HG02885 (cell line): Measurements from ENCODE around the gene SLAIN2.
"Not testable (repeated sequence)": the region's sequence is repeated elsewhere in the genome, so short reads cannot be mapped to it uniquely, and the experiment has no call there.

Source experiments
- ATAC-seq: cut with Tn5 transposase; IDR thresholded peaks from one replicate; pipeline ENCODE4 v1.9.1; 2021; ENCODE audit warnings: mild to moderate bottlenecking; ENCODE audit not compliant: unreplicated experiment, poor library complexity

The SLAIN2 gene

GRCh38 chr4:48340965-48341775 lies at the start of gene SLAIN2:
SLAIN2 (plus strand) TSS chr4:48341529; CDS start chr4:48341740, 211 bp downstream.
- ATAC-seq = peak; percentile 86

DNA sequence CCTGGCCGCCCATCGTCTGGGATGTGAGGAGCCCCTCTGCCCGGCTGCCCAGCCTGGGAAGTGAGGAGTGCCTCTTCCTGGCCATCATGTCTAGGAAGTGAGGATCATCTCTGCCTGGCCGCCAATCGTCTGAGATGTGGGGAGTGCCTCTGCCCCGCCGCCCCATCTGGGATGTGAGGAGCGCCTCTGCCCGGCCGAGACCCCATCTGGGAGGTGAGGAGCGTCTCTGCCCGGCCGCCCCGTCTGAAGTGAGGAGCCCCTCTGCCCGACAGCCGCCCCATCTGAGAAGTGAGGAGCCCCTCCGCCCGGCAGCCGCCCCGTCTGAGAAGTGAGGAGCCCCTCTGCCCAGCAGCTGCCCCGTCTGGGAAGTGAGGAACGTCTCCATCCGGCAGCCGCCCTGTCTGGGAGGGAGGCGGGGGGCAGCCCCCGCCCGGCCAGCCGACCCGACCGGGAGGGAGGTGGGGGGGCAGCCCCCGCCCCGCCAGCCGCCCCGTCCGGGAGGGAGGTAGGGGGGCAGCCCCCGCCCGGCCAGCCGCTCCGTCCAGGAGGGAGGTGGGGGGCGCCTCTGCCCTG lies 49.0 kb upstream of the SLAIN2 start:
- ATAC-seq = not testable (repeated sequence)

GRCh38 chr4:48295116-48295515 lies 46.2 kb upstream of the SLAIN2 start:
- no peak for ATAC-seq

- peak; percentile 93 for ATAC-seq
Measured at GRCh38 chr4:48296365-48296764, 45.0 kb upstream of the SLAIN2 start.

- ATAC-seq = no peak
Measured at GRCh38 chr4:48297256-48297846, 44.0 kb upstream of the SLAIN2 start.

- no peak for ATAC-seq
Measured at GRCh38 chr4:48299560-48299959, 41.8 kb upstream of the SLAIN2 start.

GRCh38 chr4:48300004-48300403 lies 41.3 kb upstream of the SLAIN2 start:
- no peak for ATAC-seq

- ATAC-seq = no peak
Measured at GRCh38 chr4:48305508-48305907, 35.8 kb upstream of the SLAIN2 start.

GRCh38 chr4:48307528-48307927 lies 33.8 kb upstream of the SLAIN2 start:
- no peak for ATAC-seq

GRCh38 chr4:48308901-48309300 lies 32.4 kb upstream of the SLAIN2 start:
- ATAC-seq = no peak

GRCh38 chr4:48311896-48312295 lies 29.4 kb upstream of the SLAIN2 start:
- no peak for ATAC-seq

DNA sequence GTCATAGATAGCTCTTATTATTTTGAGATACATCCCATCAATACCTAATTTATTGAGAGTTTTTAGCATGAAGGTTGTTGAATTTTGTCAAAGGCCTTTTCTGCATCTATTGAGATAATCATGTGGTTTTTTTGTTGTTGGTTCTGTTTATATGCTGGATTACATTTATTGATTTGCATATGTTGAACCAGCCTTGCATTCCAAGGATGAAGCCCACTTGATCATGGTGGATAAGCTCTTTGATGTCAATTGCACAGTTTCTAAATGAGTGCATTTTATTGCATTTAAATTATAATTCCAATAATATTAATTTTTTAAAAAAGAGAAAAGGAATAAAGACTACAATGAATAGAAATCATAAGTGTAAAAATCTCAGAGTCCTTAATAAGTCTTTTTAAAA lies 26.6 kb upstream of the SLAIN2 start:
- not testable (repeated sequence) for ATAC-seq

GRCh38 chr4:48315728-48316630 lies 25.4 kb upstream of the SLAIN2 start:
- ATAC-seq = peak; percentile 91

DNA sequence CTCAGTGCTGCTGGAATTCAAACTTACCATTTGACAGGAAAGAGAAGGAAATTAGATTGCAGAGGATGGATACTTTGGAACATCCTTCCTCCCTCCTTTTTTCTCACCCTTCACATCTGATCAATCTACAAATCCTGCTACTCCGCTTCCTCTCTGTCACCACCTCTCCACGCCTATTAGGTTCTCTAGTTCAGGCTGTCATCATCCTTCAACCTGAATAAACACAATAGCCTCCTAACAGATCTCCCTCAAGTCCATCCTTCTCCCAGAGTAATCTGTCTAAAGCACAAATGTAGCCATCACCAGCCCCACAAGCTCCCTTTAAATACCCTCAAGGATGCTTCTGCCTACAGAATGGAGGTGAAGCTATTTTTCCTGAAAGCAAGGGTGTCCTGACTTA lies 20.0 kb upstream of the SLAIN2 start:
- ATAC-seq = no peak

DNA sequence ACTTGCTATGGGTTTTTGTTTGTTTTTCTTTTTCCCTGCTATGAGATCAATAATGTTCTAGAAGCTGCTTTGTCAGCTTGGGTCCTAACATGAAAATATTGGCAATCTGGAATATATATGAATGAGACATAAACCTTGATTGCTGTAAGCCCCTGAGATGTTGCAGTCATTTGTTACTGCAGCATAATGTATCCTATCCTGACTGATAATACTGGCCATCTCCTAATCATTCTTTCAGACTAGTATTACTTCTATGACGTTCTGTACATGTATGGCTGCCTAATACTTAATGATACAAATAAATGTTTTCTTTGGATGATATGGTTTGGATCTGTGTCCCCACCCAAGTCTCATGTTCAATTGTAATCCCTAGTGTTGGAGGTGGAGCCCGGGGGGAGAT lies 19.3 kb upstream of the SLAIN2 start:
- ATAC-seq = no peak

DNA sequence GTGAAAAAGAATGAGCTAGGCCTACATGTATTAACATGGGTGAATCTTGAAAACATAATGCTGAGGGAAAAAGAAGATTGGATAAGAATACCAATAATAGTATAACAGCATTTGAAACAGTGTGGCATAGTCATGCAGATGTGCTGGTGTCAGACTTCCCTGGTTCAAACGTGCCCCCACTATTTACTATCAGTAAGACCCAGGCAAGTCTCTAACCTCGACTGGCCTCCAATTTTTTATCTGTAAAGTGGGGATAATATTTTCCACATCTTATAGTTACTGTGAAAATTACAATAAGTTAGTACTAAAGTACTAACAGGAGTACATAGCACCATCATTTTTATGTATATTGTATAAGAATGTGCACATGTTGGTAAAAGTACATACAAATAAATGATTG lies 17.0 kb upstream of the SLAIN2 start:
- ATAC-seq = no peak

DNA sequence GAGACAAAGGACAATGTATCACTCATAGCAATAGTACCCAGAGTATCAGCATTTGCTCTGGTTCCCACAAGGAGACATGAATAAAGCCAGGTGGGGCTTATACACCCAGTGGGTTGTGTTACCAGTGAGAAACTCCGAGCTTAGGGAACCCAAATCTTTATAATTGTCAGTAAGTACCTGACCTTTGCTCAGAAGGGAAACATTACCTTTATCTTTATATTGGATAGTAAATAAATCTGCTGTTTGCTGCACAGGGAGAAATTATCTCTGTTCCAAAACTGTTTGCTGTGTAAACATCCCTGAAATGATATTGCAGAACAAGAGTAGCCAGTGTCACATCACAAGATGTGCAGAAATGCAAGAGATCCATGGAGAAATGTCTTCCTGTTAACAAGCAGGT lies 12.1 kb upstream of the SLAIN2 start:
- ATAC-seq = no peak

DNA sequence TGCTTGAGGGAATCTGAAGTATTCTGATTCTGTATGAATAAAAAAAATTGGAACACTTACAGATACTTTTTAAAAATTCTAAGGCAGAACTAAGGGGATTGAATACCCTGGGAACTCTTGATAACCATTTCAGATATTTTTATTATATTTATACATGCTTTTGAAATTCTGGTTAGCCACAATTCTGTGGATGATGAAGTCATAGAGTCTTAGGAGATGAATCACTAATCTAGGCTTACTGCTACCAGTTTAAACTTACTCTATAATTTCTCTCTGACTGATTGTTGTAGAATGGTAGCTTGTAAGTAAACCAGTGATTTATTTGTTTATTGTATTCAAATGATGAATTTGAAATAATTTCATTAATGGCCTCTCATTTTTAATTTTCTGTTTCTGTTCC lies 11.4 kb upstream of the SLAIN2 start:
- no peak for ATAC-seq

DNA sequence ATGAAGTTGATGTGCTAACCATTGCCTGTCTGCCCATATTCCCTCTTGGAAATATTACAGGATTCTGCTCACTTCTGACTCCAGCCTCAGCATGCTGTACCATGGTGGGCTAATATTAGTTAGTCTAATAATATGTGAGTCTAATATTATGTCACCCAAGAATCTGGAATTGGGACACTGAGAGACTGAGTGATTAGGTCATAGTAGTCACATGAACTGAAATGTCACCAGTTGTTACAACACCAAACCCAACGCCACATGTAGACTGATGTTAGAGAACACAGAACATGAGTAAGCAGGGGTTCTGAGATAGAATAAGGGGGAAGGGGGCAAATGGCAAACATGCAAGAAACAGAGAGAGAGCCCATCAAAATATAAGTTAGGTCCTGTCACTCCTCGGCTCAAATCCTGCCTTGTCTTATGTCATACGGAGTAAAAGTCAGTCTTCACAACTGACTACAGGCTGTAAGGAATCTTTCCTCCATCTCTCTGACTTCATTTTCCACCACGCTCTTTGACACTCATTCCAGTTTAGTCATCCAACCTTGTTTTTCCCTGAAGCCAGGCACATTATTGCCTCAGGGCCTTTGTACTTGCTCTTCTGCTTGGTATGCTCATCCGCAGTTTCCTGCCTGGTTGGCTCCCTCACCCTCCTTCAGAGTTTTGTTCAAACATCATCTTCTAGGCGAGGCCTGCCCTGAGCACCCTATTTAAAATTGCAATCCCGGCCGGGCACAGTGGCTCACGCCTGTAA lies 9.6 kb upstream of the SLAIN2 start:
- ATAC-seq = no peak

DNA sequence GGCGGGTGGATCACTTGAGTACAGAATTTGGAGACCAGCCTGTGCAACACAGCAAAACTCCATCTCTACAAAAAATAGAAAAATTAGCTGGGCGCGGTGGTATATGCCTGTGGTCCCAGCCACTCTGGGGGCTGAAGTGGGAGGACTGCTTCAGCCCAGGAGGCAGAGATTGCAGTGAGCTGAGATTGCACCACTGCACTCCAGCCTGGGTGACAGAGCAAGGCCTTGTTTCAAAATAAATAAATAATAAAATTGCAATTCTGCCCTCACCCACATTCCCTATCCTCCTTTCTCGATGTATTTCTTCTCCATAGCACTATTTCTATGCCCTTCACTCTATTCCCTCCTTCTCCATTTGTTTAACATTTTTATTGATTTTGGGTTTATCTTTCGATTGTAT lies 8.7 kb upstream of the SLAIN2 start:
- ATAC-seq = no peak
